HFFc6 (cell line): ENCODE data around the gene SGK2. TPM values are rescaled to one million over a fixed set of nuclear protein-coding genes. Genes with fewer than 3 reads are reported as not detected.

Source experiments
- DNase-seq: peaks from one replicate; pipeline ENCODE4 v3.0.0-alpha.2; 2018
- H3K27ac Mint-ChIP-seq: 2 replicates; pipeline ENCODE4 v1.8.0; 2020; ENCODE audit warnings: mild to moderate bottlenecking, mixed read lengths
- H3K27me3 Mint-ChIP-seq: 2 replicates; pipeline ENCODE4 v1.8.0; 2021; ENCODE audit warnings: mild to moderate bottlenecking, moderate library complexity, mixed read lengths; ENCODE audit not compliant: insufficient read depth
- H3K36me3 Mint-ChIP-seq: 2 replicates; pipeline ENCODE4 v1.8.0; 2021; ENCODE audit warnings: low read depth, mixed read lengths
- H3K4me1 Mint-ChIP-seq: 2 replicates; pipeline ENCODE4 v1.8.0; 2020; ENCODE audit warnings: low read depth, mixed read lengths
- H3K4me3 Mint-ChIP-seq: 2 replicates; pipeline ENCODE4 v1.8.0; 2020; ENCODE audit warnings: mild to moderate bottlenecking, moderate library complexity, mixed read lengths
- H3K9me3 Mint-ChIP-seq: 2 replicates; pipeline ENCODE4 v1.8.0; 2020; ENCODE audit warnings: mild to moderate bottlenecking, mixed read lengths
- CTCF ChIP-seq: fragments of 200-600 bp; sonication (generic); IDR thresholded peaks from 2 replicates; pipeline ENCODE4 v1.5.0; 2021; ENCODE audit warnings: antibody characterized with exemption, mild to moderate bottlenecking
- total RNA-seq, 6 experiments: library from RNA; stranded (reverse); fragmentation: NEBNext Ultra II Directional; extraction: Animal tissue kit (Norgen Biotek cat#: 25700); gene quantifications; 2 replicates in 1 of 6; 3 replicates in 5 of 6; pipeline ENCODE4 v1.2.3, GENCODE V29; 2021

Gene SGK2
- total RNA-seq, 6 experiments from 2014 or later: 0.09 TPM; not detected in 5

GRCh38 chr20:43539975-43540672 lies 18.7 kb upstream of the SGK2 start:
- H3K27ac Mint-ChIP-seq: no peak overlapping the region
- DNase-seq: no peak
- H3K27me3 Mint-ChIP-seq: peaks cover 22% of the 10 kb centered on the region
- peaks cover 39% of the 10 kb centered on the region for H3K4me1 Mint-ChIP-seq
- H3K4me3 Mint-ChIP-seq: no peak overlapping the region
- no peaks in the 10 kb centered on the region for H3K9me3 Mint-ChIP-seq
- peaks cover 15% of the 10 kb centered on the region for H3K36me3 Mint-ChIP-seq
- TF ChIP-seq CTCF: no peak

- H3K27ac Mint-ChIP-seq: 0 out of 2 replicates have a peak overlapping the region, but pooled peaks have one; percentile 3
- TF ChIP-seq CTCF: no peak
- peaks cover 39% of the 10 kb centered on the region for H3K4me1 Mint-ChIP-seq
- no peak for DNase-seq
- H3K36me3 Mint-ChIP-seq: peaks cover 15% of the 10 kb centered on the region
- no peaks in the 10 kb centered on the region for H3K9me3 Mint-ChIP-seq
- no peak overlapping the region for H3K4me3 Mint-ChIP-seq
- H3K27me3 Mint-ChIP-seq: peaks cover 25% of the 10 kb centered on the region
Observed at GRCh38 chr20:43540673-43541060, 18.2 kb upstream of the SGK2 start.

- Mint-ChIP-seq H3K4me3 (no peak overlapping the region), H3K36me3 (peaks cover 15% of the 10 kb centered on the region), H3K9me3 (no peaks in the 10 kb centered on the region), H3K4me1 (peaks cover 39% of the 10 kb centered on the region), H3K27ac (0 out of 2 replicates have a peak overlapping the region, but pooled peaks have one; percentile 3), H3K27me3 (peaks cover 23% of the 10 kb centered on the region)
- DNase-seq: peak; percentile 82
- no peak for TF ChIP-seq CTCF
Observed at GRCh38 chr20:43541214-43541613, 17.6 kb upstream of the SGK2 start.

GRCh38 chr20:43542161-43542560 lies 16.7 kb upstream of the SGK2 start:
- DNase-seq: no peak
- Mint-ChIP-seq H3K4me3 (no peak overlapping the region), H3K27me3 (peaks cover 23% of the 10 kb centered on the region), H3K36me3 (peaks cover 16% of the 10 kb centered on the region), H3K27ac (no peak overlapping the region), H3K9me3 (peaks cover 1% of the 10 kb centered on the region), H3K4me1 (peaks cover 31% of the 10 kb centered on the region)
- TF ChIP-seq CTCF: no peak

GRCh38 chr20:43542674-43543073 lies 16.2 kb upstream of the SGK2 start:
- no peak for DNase-seq
- H3K9me3 Mint-ChIP-seq: peaks cover 7% of the 10 kb centered on the region
- H3K36me3 Mint-ChIP-seq: peaks cover 21% of the 10 kb centered on the region
- H3K4me1 Mint-ChIP-seq: peaks cover 29% of the 10 kb centered on the region
- no peak overlapping the region for H3K27ac Mint-ChIP-seq
- TF ChIP-seq CTCF: no peak
- no peak overlapping the region for H3K4me3 Mint-ChIP-seq
- H3K27me3 Mint-ChIP-seq: peaks cover 23% of the 10 kb centered on the region
